Duodenal mucosa (tissue), 2 donors: Measurements from ENCODE around the gene ZNF236.

Source experiments
- H3K27ac ChIP-seq: one replicate; pipeline ENCODE4 v1.7.0; 2013; ENCODE audit warnings: low read depth, low read length
- H3K27me3 ChIP-seq, 2 donors: one replicate each; pipeline ENCODE4 v1.7.0; 2013; ENCODE audit warnings: low read length in 2 of 2, control low read depth in 1 of 2; ENCODE audit not compliant: insufficient read depth in 2 of 2, control insufficient read depth in 1 of 2
- H3K36me3 ChIP-seq, 2 donors: one replicate each; pipeline ENCODE4 v1.7.0; 2013; ENCODE audit warnings: low read length in 2 of 2, control low read depth in 1 of 2; ENCODE audit not compliant: insufficient read depth in 2 of 2, control insufficient read depth in 1 of 2
- H3K4me1 ChIP-seq, 2 donors: one replicate each; pipeline ENCODE4 v1.7.0; 2013; ENCODE audit warnings: low read length in 2 of 2, control low read depth in 1 of 2; ENCODE audit not compliant: insufficient read depth in 2 of 2, control insufficient read depth in 1 of 2
- H3K4me3 ChIP-seq, 2 donors: one replicate each; pipeline ENCODE4 v1.7.0; 2013; ENCODE audit warnings: low read length in 2 of 2, low read depth in 1 of 2
- H3K9ac ChIP-seq, 2 donors: one replicate each; pipeline ENCODE4 v1.7.0; 2013; ENCODE audit warnings: low read length in 2 of 2, low read depth in 1 of 2
- H3K9me3 ChIP-seq, 2 donors: one replicate each; pipeline ENCODE4 v1.7.0; 2013; ENCODE audit warnings: low read length in 2 of 2, control low read depth in 1 of 2; ENCODE audit not compliant: control insufficient read depth in 1 of 2

The ZNF236 gene

DNA sequence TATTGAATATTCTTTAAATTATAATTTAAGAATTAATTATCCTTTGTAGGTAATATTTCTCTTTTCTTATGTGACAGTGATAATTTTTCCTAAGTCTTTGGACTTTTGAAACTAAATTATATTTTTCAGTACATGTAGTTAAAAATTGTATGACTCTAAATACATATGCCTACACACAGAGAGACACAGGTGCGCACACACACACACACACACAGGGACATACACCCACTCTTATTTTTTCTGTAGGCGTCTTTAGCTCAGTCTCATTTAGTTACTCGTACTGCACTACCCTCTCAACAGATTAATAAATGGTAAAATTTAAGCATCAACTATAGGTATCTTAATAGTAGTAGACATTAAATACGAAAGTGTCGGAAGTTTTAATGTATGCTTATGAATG, 56.1 kb downstream of the ZNF236 start:
- Histone ChIP-seq H3K4me1 (no peaks in the 10 kb centered on the region), H3K27ac (no peak overlapping the region), H3K36me3 (peaks cover 22 to 57% of the 10 kb centered on the region in 2 donors), H3K4me3 (no peak overlapping the region), H3K9me3 (no peaks in the 10 kb centered on the region), H3K9ac (no peak overlapping the region), H3K27me3 (no peaks in the 10 kb centered on the region)

DNA sequence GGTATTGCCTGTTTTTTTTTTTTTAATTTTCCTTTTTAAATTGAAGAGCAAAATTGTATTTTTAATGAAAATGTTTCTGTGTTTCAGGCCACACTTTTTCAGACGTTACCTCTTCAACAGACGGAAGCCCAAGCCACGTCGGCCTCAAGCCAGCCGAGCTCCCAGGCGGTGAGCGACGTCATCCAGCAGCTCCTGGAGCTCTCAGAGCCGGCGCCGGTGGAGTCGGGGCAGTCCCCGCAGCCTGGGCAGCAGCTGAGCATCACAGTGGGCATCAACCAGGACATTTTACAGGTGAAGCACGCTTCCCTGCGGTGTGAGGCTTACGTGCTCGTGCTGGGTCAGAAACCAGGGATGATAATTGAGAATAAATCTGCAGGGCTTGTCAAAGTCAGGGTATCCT, 57.7 kb downstream of the ZNF236 start:
- no peaks in the 10 kb centered on the region for H3K4me1 ChIP-seq
- H3K27ac ChIP-seq, result no peak overlapping the region
- no peak overlapping the region for H3K4me3 ChIP-seq
- no peaks in the 10 kb centered on the region for H3K9me3 ChIP-seq
- H3K36me3 ChIP-seq, result peaks cover 22 to 61% of the 10 kb centered on the region in 2 donors
- H3K27me3 ChIP-seq, result no peaks in the 10 kb centered on the region
- no peak overlapping the region for H3K9ac ChIP-seq

DNA sequence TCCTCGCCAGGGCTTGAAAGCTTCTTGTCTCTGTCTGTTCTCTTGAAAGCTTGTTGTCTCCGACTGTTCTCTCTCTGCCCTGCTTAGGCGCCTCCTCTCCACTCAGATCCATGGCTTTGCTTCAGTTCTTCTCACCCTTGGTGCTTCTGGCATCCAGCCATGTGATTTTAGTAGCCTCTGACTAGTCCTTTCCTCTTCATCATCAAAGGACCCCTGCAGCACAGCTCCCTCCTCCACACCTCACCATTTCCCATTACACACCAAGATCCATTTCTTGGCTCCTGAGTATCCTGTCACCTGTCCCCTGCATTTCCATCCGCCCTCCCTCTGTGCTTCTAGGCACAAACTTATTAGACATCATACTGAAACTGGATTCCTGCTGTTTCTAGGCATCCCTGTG, 59.4 kb downstream of the ZNF236 start:
- Histone ChIP-seq H3K27me3 (no peaks in the 10 kb centered on the region), H3K4me3 (no peak overlapping the region), H3K9me3 (no peaks in the 10 kb centered on the region), H3K4me1 (no peaks in the 10 kb centered on the region), H3K27ac (no peak overlapping the region), H3K36me3 (peaks cover 34 to 71% of the 10 kb centered on the region in 2 donors), H3K9ac (no peak overlapping the region)

- Histone ChIP-seq H3K4me1 (no peaks in the 10 kb centered on the region), H3K4me3 (no peak overlapping the region), H3K9me3 (no peaks in the 10 kb centered on the region), H3K9ac (no peak overlapping the region), H3K36me3 (peaks cover 34 to 72% of the 10 kb centered on the region in 2 donors), H3K27me3 (no peaks in the 10 kb centered on the region), H3K27ac (no peak overlapping the region)
Observed at GRCh38 chr18:76882146-76882545, 59.8 kb downstream of the ZNF236 start.

DNA sequence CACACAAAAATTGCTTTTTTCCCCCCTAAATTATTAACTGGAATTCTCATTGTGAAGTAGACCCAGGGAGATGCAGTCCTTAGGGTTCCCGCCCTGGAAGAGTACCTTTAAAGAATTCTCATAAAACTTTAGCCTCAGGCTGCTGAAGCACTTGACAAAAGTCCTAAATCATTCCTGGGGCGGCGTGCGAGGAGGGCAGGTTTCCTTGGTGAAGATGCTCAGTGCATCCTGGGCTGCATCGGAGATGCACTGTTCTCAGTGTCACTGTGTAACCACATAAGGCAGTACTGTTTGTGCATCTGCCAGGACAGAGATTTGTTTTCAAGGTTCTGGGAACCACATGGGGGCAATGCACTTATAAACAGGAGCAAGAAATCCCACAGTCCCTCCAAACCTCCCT, 62.6 kb downstream of the ZNF236 start:
- no peaks in the 10 kb centered on the region for H3K27me3 ChIP-seq
- H3K27ac ChIP-seq, result no peak overlapping the region
- H3K9me3 ChIP-seq, result no peaks in the 10 kb centered on the region
- no peak overlapping the region for H3K4me3 ChIP-seq
- H3K9ac ChIP-seq, result no peak overlapping the region
- H3K4me1 ChIP-seq, result no peaks in the 10 kb centered on the region
- H3K36me3 ChIP-seq, result peaks cover 34 to 71% of the 10 kb centered on the region in 2 donors

GRCh38 chr18:76886112-76886511, 63.8 kb downstream of the ZNF236 start:
- H3K4me1 ChIP-seq, result no peaks in the 10 kb centered on the region
- H3K27ac ChIP-seq, result no peak overlapping the region
- H3K4me3 ChIP-seq, result no peak overlapping the region
- H3K9me3 ChIP-seq, result no peaks in the 10 kb centered on the region
- no peaks in the 10 kb centered on the region for H3K27me3 ChIP-seq
- peaks cover 26 to 60% of the 10 kb centered on the region in 2 donors for H3K36me3 ChIP-seq
- no peak overlapping the region for H3K9ac ChIP-seq

GRCh38 chr18:76889091-76889699, 66.8 kb downstream of the ZNF236 start:
- Histone ChIP-seq H3K4me1 (no peaks in the 10 kb centered on the region), H3K27ac (no peak overlapping the region), H3K36me3 (peaks cover 15 to 35% of the 10 kb centered on the region in 2 donors), H3K4me3 (no peak overlapping the region), H3K27me3 (no peaks in the 10 kb centered on the region), H3K9me3 (no peaks in the 10 kb centered on the region), H3K9ac (no peak overlapping the region)

GRCh38 chr18:76892832-76893231, 70.5 kb downstream of the ZNF236 start:
- peaks cover 0 to 5% of the 10 kb centered on the region in 2 donors for H3K9me3 ChIP-seq
- H3K36me3 ChIP-seq, result peaks cover 33 to 46% of the 10 kb centered on the region in 2 donors
- H3K27ac ChIP-seq, result no peak overlapping the region
- no peaks in the 10 kb centered on the region for H3K27me3 ChIP-seq
- H3K9ac ChIP-seq, result no peak overlapping the region
- no peaks in the 10 kb centered on the region for H3K4me1 ChIP-seq
- no peak overlapping the region for H3K4me3 ChIP-seq

DNA sequence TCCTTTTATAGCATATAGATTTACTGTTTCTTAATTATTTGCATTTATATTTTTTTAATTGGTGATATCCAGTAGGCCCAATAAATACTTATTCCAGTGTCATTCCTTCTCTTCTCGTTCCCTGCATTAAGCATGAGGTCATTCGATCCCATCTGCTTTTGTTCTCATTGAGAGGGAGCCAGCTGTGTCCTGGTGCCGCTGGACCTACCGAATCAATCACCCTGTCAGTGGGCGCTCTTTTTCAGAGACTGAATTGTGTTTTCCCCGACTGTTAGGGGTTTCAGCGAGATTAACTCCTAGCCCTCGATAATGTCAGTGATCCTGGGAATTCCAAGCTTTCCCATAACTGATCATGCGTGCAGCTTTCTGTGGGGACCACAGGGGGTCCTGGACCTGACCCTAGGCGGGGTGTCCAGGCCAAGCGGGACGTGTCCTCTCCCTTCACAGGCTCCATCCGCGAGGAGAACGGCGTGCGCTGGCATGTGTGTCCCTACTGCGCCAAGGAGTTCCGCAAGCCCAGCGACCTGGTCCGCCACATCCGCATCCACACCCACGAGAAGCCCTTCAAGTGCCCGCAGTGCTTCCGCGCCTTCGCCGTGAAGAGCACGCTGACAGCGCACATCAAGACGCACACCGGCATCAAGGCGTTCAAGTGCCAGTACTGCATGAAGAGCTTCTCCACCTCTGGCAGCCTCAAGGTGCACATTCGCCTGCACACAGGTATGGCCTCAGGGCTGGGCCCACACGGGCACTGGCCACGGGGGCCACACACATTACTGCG, 72.4 kb downstream of the ZNF236 start:
- no peaks in the 10 kb centered on the region for H3K27me3 ChIP-seq
- no peaks in the 10 kb centered on the region for H3K4me1 ChIP-seq
- no peak overlapping the region for H3K9ac ChIP-seq
- peaks cover 0 to 5% of the 10 kb centered on the region in 2 donors for H3K9me3 ChIP-seq
- peaks cover 35 to 41% of the 10 kb centered on the region in 2 donors for H3K36me3 ChIP-seq
- H3K4me3 ChIP-seq, result no peak overlapping the region
- no peak overlapping the region for H3K27ac ChIP-seq

GRCh38 chr18:76895498-76895897, 73.1 kb downstream of the ZNF236 start:
- Histone ChIP-seq H3K9me3 (peaks cover 0 to 5% of the 10 kb centered on the region in 2 donors), H3K9ac (no peak overlapping the region), H3K4me1 (no peaks in the 10 kb centered on the region), H3K36me3 (peaks cover 35 to 41% of the 10 kb centered on the region in 2 donors), H3K4me3 (no peak overlapping the region), H3K27ac (no peak overlapping the region), H3K27me3 (no peaks in the 10 kb centered on the region)
